Sigmoid colon (tissue), 7 donors: ENCODE results near the gene CCDC102A. TPM values are rescaled to one million over a fixed set of nuclear protein-coding genes. Genes with fewer than 3 reads are reported as not detected.
"Not testable (repeated sequence)": the region's sequence is repeated elsewhere in the genome, so short reads cannot be mapped to it uniquely, and the experiment has no call there.

Experiments used
- DNase-seq: peaks from one replicate; pipeline ENCODE4 v3.0.0-alpha.2; 2019
- H3K27ac ChIP-seq, 4 donors: fragments of 200-600 bp; sonication (generic); one replicate each; pipeline ENCODE4 v1.5.1; 2016 to 2019; ENCODE audit warnings: mild to moderate bottlenecking in 1 of 4
- H3K27me3 ChIP-seq, 3 donors: fragments of 200-600 bp; sonication (generic); one replicate each; pipeline ENCODE4 v1.5.1; 2019; ENCODE audit warnings: mild to moderate bottlenecking in 1 of 3
- H3K36me3 ChIP-seq, 4 donors: fragments of 200-600 bp; sonication (generic); one replicate each; pipeline ENCODE4 v1.5.1; 2016 to 2019
- H3K4me1 ChIP-seq, 4 donors: fragments of 200-600 bp; sonication (generic); one replicate each; pipeline ENCODE4 v1.5.1; 2017 to 2019
- H3K4me3 ChIP-seq, 4 donors: fragments of 200-600 bp; sonication (generic); one replicate each; pipeline ENCODE4 v1.5.1; 2017 to 2019; ENCODE audit warnings: mild to moderate bottlenecking in 2 of 4, moderate library complexity in 1 of 4
- H3K9me3 ChIP-seq, 4 donors: fragments of 200-600 bp in 3 of 4; sonication (generic) in 3 of 4; one replicate each; pipeline versions ENCODE4 v1.5.1 to v1.6.1; 2013 to 2019
- EP300 ChIP-seq, 4 donors: sonication (generic); formaldehyde crosslinking; IDR thresholded peaks; one replicate each; pipeline ENCODE4 v1.6.1; 2017; ENCODE audit warnings: antibody characterized with exemption in 4 of 4
- POLR2A ChIP-seq, 2 donors: fragments of 450-650 bp; IDR thresholded peaks; one replicate each; pipeline ENCODE4 v1.6.1; 2016; ENCODE audit warnings: antibody characterized with exemption in 2 of 2, mild to moderate bottlenecking in 2 of 2, moderate library complexity in 2 of 2
- POLR2AphosphoS5 ChIP-seq, 4 donors: sonication (generic); formaldehyde crosslinking; IDR thresholded peaks; one replicate each; pipeline ENCODE4 v1.6.1; 2017; ENCODE audit warnings: antibody characterized with exemption in 4 of 4
- WGBS, 2 donors: extraction: QIAGEN DNeasy Blood & Tissue Kit; methylation state at CpG; one replicate each; pipeline ENCODE4 v1.1.7; 2013; 5-methylcytosine and 5-hydroxymethylcytosine counted together
- intact Hi-C: fragments of 100-400 bp; cut with DNase I; formaldehyde crosslinking; loops from one replicate; pipeline ENCODE4 v1.15.1; 2023
- polyA plus RNA-seq, 3 donors: library from polyadenylated mRNA; stranded (reverse); fragments of 200-250 nt; gene quantifications; one replicate each; pipeline ENCODE4 v1.2.3, GENCODE V29; 2013
- total RNA-seq, 4 donors: library from RNA; depleted of rRNA; stranded (reverse); fragments of >200 nt; gene quantifications; one replicate each; pipeline ENCODE4 v1.1.0, GENCODE V29; 2016
- TF ChIP-seq, protein P1 (sequence below), 4 experiments: fragments of 450-650 bp in 3 of 4; fragments of 200-600 bp in 1 of 4; IDR thresholded peaks; one replicate each; pipeline ENCODE4 v1.5.1; 2016 to 2019; ENCODE audit warnings: antibody characterized with exemption in 4 of 4, mild to moderate bottlenecking in 3 of 4, moderate library complexity in 2 of 4
- donor health status: healthy with polysubstance abuse.
- donor health status: Bipolar disorder and iron deficiency.
- donor health status: healthy.

The CCDC102A gene
- total and polyA plus RNA-seq, 7 donors, result 1.6 to 46.8 (median 17.8) TPM

DNA sequence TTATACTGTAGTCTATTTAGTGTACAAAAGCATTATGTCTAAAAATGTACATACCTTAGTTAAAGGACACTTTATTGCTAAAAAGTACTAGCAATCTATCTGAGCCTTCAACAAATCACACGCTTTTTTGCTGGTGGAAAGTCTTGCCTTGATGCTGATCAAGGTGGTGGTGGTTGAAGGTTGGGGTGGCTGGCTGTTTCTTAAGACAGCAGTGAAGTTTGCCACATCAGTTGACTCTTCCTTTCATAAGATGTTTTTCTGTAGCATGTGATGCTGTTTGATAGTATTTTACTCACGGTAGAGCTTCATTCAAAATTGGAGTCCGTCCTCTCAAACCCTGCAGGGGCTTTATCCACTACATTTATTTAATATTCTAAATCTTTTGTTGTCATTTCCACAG is 14.7 kb upstream of the CCDC102A start:
- intact Hi-C loops, result no loop called here
- no peaks in the 10 kb centered on the region for H3K9me3 ChIP-seq
- no peaks in the 10 kb centered on the region for H3K36me3 ChIP-seq
- H3K27ac ChIP-seq, result no peak overlapping the region
- WGBS, 2 donors, result 80 to 95% methylated on average over 3 of the region's 3 CpGs
- H3K4me1 ChIP-seq, result no peaks in the 10 kb centered on the region
- DNase-seq, result no peak
- H3K27me3 ChIP-seq, result no peaks in the 10 kb centered on the region
- H3K4me3 ChIP-seq, result no peak overlapping the region
- TF ChIP-seq EP300 (IDR thresholded peaks at IDR 0.05) (no peak), POLR2A (IDR thresholded peaks at IDR 0.05) (no peak), POLR2AphosphoS5 (IDR thresholded peaks at IDR 0.05) (no peak)
- TF ChIP-seq, protein P1, sequence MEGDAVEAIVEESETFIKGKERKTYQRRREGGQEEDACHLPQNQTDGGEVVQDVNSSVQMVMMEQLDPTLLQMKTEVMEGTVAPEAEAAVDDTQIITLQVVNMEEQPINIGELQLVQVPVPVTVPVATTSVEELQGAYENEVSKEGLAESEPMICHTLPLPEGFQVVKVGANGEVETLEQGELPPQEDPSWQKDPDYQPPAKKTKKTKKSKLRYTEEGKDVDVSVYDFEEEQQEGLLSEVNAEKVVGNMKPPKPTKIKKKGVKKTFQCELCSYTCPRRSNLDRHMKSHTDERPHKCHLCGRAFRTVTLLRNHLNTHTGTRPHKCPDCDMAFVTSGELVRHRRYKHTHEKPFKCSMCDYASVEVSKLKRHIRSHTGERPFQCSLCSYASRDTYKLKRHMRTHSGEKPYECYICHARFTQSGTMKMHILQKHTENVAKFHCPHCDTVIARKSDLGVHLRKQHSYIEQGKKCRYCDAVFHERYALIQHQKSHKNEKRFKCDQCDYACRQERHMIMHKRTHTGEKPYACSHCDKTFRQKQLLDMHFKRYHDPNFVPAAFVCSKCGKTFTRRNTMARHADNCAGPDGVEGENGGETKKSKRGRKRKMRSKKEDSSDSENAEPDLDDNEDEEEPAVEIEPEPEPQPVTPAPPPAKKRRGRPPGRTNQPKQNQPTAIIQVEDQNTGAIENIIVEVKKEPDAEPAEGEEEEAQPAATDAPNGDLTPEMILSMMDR (IDR thresholded peaks at IDR 0.05), result no peak

DNA sequence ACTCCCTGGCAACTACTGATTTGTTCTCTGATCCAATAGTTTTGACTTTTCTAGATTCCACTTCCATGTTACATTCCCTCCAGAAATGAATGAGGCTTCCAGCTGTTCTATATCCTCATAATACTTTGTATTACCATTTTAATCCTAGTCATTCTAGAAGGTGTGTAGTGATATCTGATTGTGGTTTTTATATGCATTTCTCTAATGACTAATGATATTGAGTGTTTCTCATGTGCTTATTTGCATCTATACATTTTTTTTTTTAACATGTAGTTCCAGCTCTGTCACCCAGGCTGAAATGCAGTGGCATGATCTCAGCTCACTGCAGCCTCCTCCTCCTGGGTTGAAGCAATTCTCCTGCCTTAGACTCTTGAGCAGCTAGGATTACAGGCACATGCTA is 13.4 kb upstream of the CCDC102A start:
- TF ChIP-seq POLR2AphosphoS5 (IDR thresholded peaks at IDR 0.05), result no peak
- no peak for TF ChIP-seq POLR2A (IDR thresholded peaks at IDR 0.05)
- TF ChIP-seq EP300 (IDR thresholded peaks at IDR 0.05), result no peak
- TF ChIP-seq, protein P1 (IDR thresholded peaks at IDR 0.05), result no peak
- Histone ChIP-seq H3K4me3 (no peak overlapping the region), H3K27ac (no peak overlapping the region), H3K9me3 (no peaks in the 10 kb centered on the region), H3K36me3 (no peaks in the 10 kb centered on the region), H3K27me3 (no peaks in the 10 kb centered on the region), H3K4me1 (no peaks in the 10 kb centered on the region)
- intact Hi-C loops, result no loop called here
- no peak for DNase-seq

DNA sequence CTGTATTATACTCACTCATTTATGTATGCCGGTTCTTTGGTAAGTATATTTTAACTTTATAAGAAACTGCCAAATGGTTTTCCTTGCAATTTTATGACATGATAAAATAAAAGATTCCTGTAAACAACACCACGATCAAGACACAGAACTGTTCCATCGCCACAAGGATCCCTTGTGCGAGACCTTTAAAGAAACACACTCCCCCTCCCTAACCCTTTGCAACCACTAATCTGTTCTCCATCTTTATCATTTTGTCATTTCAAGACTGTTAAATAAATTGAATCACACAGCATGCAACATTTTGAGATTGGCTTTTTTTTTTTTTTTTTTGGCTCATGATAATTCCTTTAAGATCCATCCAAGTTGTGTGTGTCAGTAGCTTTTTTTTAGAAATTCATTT is 12.0 kb upstream of the CCDC102A start:
- no peak overlapping the region for H3K27ac ChIP-seq
- no peak overlapping the region for H3K4me3 ChIP-seq
- H3K27me3 ChIP-seq, result no peaks in the 10 kb centered on the region
- H3K4me1 ChIP-seq, result no peaks in the 10 kb centered on the region
- no peak for DNase-seq
- 66 to 70% methylated on average over 4 of the region's 4 CpGs for WGBS, 2 donors
- H3K9me3 ChIP-seq, result no peaks in the 10 kb centered on the region
- intact Hi-C loops, result no loop called here
- no peaks in the 10 kb centered on the region for H3K36me3 ChIP-seq
- TF ChIP-seq EP300 (IDR thresholded peaks at IDR 0.05), result no peak
- TF ChIP-seq POLR2AphosphoS5 (IDR thresholded peaks at IDR 0.05), result no peak
- TF ChIP-seq, protein P1 (IDR thresholded peaks at IDR 0.05), result no peak
- no peak for TF ChIP-seq POLR2A (IDR thresholded peaks at IDR 0.05)

DNA sequence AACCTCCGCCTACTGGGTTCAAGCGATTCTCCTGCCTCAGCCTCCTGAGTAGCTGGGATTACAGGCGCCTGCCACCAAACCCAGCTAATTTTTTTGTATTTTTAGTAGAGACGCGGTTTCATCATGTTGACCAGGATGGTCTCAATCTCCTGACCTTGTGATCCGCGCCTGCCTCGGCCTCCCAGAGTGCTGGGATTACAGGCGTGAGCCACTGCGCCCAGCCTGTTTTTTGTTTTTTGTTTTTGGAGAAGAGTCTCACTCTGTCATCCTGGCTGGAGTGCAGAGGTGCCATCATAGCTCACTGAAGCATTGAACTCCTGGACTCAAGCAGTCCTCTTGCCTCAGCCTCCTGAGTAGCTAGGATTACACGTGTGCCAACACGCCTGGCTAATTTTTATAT is 11.2 kb upstream of the CCDC102A start:
- H3K9me3 ChIP-seq, H3K27ac ChIP-seq, H3K4me1 ChIP-seq, H3K4me3 ChIP-seq, DNase-seq, intact Hi-C loops, H3K27me3 ChIP-seq, H3K36me3 ChIP-seq: not testable (repeated sequence)
- 93 to 96% methylated on average over 12 of the region's 12 CpGs for WGBS, 2 donors

DNA sequence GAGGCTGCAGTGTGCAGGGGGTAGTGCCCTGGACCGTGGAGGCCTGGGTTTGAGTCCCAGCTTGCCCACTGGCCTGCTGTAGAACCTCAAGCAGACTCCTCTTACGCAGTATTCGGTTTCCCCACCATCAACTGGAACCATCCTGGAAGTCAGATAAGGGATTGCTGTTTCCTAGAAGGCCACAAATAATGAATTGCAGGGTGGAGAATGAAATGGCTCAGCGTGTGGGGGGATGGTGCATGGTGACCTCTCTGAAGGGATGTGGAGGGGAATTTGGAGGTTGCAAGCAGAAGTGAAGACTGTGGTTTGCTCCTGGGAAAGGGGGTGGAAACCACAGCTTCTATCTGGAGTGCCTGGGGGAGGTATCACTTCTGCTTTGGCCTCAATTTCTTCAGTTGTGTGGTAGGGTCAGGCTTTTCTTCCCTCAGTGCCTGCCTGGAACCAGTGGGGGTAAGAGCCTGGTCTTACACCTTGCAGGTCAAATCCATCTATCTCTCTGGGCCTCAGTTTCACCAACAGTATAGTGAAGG is 7.8 kb upstream of the CCDC102A start:
- no peaks in the 10 kb centered on the region for H3K4me1 ChIP-seq
- WGBS, 2 donors, result 58 to 78% methylated on average over 4 of the region's 4 CpGs
- no peak for DNase-seq

More for the DNA sequence above, 7.8 kb upstream of the CCDC102A start:
- Histone ChIP-seq H3K4me3 (no peak overlapping the region), H3K27me3 (no peaks in the 10 kb centered on the region), H3K36me3 (no peaks in the 10 kb centered on the region), H3K27ac (no peak overlapping the region), H3K9me3 (no peaks in the 10 kb centered on the region)
- intact Hi-C loops, result no loop called here
- TF ChIP-seq, protein P1 (IDR thresholded peaks at IDR 0.05), result no peak
- TF ChIP-seq POLR2A (IDR thresholded peaks at IDR 0.05) (no peak), POLR2AphosphoS5 (IDR thresholded peaks at IDR 0.05) (no peak), EP300 (IDR thresholded peaks at IDR 0.05) (no peak)
